Activated T-helper 2 cell treated with anti-CD3 and anti-CD28 coated beads, Interferon-gamma antibody, Interleukin-2, Interleukin-4, amounts not matched to agents 10 μg/mL and 5 μg/mL and 100 μg/mL, durations not matched to agents 14 hours and 24 hours and 36 hours (primary cell): ENCODE results near the gene EXPH5. TPM values are rescaled to one million over a fixed set of nuclear protein-coding genes. Genes with fewer than 3 reads are reported as not detected.
"Not testable (repeated sequence)": the region's sequence is repeated elsewhere in the genome, so short reads cannot be mapped to it uniquely, and the experiment has no call there.

Source experiments
- DNase-seq: peaks from one replicate; pipeline ENCODE4 v3.0.0; 2021; ENCODE audit warnings: low spot score
- H3K27ac Mint-ChIP-seq: one replicate; pipeline ENCODE4 v1.8.0; 2021; ENCODE audit warnings: mixed read lengths
- H3K27me3 Mint-ChIP-seq: one replicate; pipeline ENCODE4 v1.8.0; 2021; ENCODE audit warnings: low read depth, mixed read lengths
- H3K36me3 Mint-ChIP-seq: one replicate; pipeline ENCODE4 v1.8.0; 2021; ENCODE audit warnings: low read depth, mixed read lengths
- H3K4me1 Mint-ChIP-seq: one replicate; pipeline ENCODE4 v1.8.0; 2021; ENCODE audit warnings: low read depth, mixed read lengths
- H3K4me3 Mint-ChIP-seq: one replicate; pipeline ENCODE4 v1.8.0; 2021; ENCODE audit warnings: low read depth, mild to moderate bottlenecking, moderate library complexity, mixed read lengths
- H3K9me3 Mint-ChIP-seq: one replicate; pipeline ENCODE4 v1.8.0; 2021; ENCODE audit warnings: mixed read lengths
- intact Hi-C: fragments of 100-400 bp; cut with micrococcal nuclease; formaldehyde crosslinking; loops from one replicate; pipeline ENCODE4 v1.15.1; 2023
- total RNA-seq: library from RNA; stranded (reverse); gene quantifications from 2 replicates; pipeline ENCODE4 v1.2.3, GENCODE V29; 2022

Gene EXPH5
- total RNA-seq, 1 donor from 2014 or later: 1.2 TPM

GRCh38 chr11:108618529-108618928, 25.0 kb upstream of the EXPH5 start:
- H3K9me3 Mint-ChIP-seq: no peaks in the 10 kb centered on the region
- H3K4me1 Mint-ChIP-seq: peaks cover 15% of the 10 kb centered on the region
- H3K36me3 Mint-ChIP-seq: no peaks in the 10 kb centered on the region
- H3K27me3 Mint-ChIP-seq: peaks cover 28% of the 10 kb centered on the region
- no peak for DNase-seq
- intact Hi-C loops: no loop called here
- H3K27ac Mint-ChIP-seq: no peak overlapping the region
- no peak overlapping the region for H3K4me3 Mint-ChIP-seq

DNA sequence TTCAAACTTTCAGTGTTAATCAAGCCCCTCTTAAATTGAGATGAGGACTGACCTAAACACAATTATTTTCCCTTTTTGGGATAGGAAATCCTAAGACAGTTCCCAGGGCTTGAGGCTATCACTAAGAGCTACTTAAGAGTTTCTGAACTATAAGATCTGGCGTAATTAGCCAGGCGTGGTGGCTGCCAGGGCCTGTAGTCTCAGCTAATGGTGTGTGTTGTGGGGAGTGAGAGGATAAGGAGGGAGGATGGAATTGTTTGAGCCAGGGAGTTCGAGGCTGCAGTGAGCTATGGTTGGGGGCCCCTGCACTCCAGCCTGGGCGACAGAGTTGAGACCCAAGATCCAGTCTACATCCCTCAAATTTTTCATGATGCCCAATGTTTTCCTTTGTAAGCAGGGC, 23.5 kb upstream of the EXPH5 start:
- no peak overlapping the region for H3K27ac Mint-ChIP-seq
- H3K9me3 Mint-ChIP-seq: no peaks in the 10 kb centered on the region
- no peak overlapping the region for H3K4me3 Mint-ChIP-seq
- H3K27me3 Mint-ChIP-seq: peaks cover 24% of the 10 kb centered on the region
- peaks cover 11% of the 10 kb centered on the region for H3K4me1 Mint-ChIP-seq
- intact Hi-C loops: no loop called here
- no peak for DNase-seq
- no peaks in the 10 kb centered on the region for H3K36me3 Mint-ChIP-seq

DNA sequence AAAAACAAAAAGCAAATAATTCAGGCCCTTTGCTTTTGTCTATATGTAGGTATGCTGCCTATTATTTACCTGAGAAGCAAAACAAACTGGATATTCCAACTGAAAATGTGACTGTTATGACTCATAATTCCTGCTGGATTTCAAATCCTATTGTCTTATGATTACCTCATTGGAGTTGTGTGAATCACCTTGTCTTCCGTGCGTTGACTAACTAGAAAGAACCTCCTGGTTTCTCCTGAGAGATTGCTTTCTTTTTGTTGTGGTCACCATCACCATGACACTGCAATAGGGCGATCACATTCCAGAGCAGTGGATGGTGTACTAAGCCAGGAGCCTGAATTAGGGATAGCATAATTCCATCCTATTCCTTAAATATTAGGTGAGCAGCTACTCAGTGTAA, 23.0 kb upstream of the EXPH5 start:
- intact Hi-C loops: no loop called here
- no peaks in the 10 kb centered on the region for H3K36me3 Mint-ChIP-seq
- peaks cover 9% of the 10 kb centered on the region for H3K4me1 Mint-ChIP-seq
- no peak overlapping the region for H3K4me3 Mint-ChIP-seq
- no peaks in the 10 kb centered on the region for H3K9me3 Mint-ChIP-seq
- DNase-seq: no peak
- no peak overlapping the region for H3K27ac Mint-ChIP-seq
- peaks cover 23% of the 10 kb centered on the region for H3K27me3 Mint-ChIP-seq

DNA sequence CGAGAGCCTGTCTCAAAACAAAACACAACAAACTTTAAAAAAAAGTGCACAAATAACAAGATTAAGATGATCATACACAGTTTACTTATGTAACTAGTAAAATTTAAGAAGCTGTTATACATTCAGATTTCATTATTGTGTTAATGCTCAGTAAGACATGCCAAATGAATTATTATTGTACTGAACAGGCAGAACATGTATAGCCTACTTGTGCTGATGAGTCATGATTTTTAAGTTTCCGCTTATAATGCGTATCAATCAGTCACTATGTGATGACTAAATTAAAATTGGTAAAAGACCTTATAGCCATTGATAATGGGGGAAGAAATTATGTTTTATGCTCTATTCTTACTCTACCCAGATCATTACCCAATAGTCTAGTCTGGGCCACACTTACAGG, 20.5 kb upstream of the EXPH5 start:
- no peak overlapping the region for H3K4me3 Mint-ChIP-seq
- intact Hi-C loops: no loop called here
- no peaks in the 10 kb centered on the region for H3K9me3 Mint-ChIP-seq
- no peak overlapping the region for H3K27ac Mint-ChIP-seq
- H3K27me3 Mint-ChIP-seq: peaks cover 18% of the 10 kb centered on the region
- no peaks in the 10 kb centered on the region for H3K36me3 Mint-ChIP-seq
- DNase-seq: no peak
- H3K4me1 Mint-ChIP-seq: no peaks in the 10 kb centered on the region

DNA sequence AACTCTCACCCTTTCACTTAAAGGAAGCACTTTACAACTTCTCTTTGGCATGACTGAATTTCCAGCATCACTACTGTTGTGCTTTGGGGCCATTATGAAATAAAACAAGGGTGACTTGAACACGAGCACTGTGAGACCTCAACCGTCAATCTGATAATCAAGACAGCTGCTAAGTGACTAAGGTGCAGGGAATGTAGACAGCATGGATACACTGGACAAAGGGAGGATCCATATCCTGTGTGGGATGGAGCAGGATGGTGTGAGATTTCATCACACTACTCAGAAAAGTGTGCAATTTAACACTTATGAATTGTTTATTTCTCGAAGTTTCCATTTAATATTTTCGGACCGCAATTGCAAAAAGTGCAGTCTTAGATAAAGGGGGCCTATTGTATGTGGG, 16.1 kb upstream of the EXPH5 start:
- intact Hi-C loops: no loop called here
- Mint-ChIP-seq H3K9me3 (no peaks in the 10 kb centered on the region), H3K27me3 (peaks cover 20% of the 10 kb centered on the region), H3K4me1 (no peaks in the 10 kb centered on the region), H3K4me3 (no peak overlapping the region), H3K36me3 (no peaks in the 10 kb centered on the region), H3K27ac (no peak overlapping the region)
- DNase-seq: no peak

DNA sequence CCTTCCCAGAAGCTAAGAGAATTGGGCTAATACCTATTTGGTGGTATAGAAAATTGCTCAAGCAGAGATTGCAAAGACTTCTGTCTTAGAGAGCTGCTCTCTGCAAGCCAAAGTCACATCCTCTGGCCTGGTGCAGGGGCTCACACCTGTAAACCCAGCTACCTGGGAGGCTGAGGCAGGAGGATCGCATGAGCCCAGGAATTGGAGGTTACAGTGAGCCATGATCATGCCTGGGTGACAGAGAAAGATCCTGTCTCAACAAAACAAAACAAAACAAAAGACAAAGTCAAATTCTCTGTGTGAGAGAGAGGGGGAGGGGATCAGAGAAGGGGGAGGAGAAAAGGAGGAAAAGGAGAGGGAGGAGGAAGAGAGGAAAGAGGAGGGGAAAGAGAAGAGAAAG, 15.0 kb upstream of the EXPH5 start:
- no peak overlapping the region for H3K4me3 Mint-ChIP-seq
- no peaks in the 10 kb centered on the region for H3K36me3 Mint-ChIP-seq
- intact Hi-C loops: no loop called here

GRCh38 chr11:108606495-108607160, 13.1 kb upstream of the EXPH5 start:
- DNase-seq: no peak
- peaks cover 29% of the 10 kb centered on the region for H3K27me3 Mint-ChIP-seq
- H3K36me3 Mint-ChIP-seq: no peaks in the 10 kb centered on the region
- intact Hi-C loops: no loop called here
- H3K9me3 Mint-ChIP-seq: no peaks in the 10 kb centered on the region
- no peak overlapping the region for H3K27ac Mint-ChIP-seq
- H3K4me3 Mint-ChIP-seq: no peak overlapping the region
- H3K4me1 Mint-ChIP-seq: no peaks in the 10 kb centered on the region

More for the DNA sequence above, 15.0 kb upstream of the EXPH5 start:
- no peaks in the 10 kb centered on the region for H3K4me1 Mint-ChIP-seq
- H3K9me3 Mint-ChIP-seq: no peaks in the 10 kb centered on the region
- no peak for DNase-seq
- peaks cover 22% of the 10 kb centered on the region for H3K27me3 Mint-ChIP-seq
- H3K27ac Mint-ChIP-seq: no peak overlapping the region

DNA sequence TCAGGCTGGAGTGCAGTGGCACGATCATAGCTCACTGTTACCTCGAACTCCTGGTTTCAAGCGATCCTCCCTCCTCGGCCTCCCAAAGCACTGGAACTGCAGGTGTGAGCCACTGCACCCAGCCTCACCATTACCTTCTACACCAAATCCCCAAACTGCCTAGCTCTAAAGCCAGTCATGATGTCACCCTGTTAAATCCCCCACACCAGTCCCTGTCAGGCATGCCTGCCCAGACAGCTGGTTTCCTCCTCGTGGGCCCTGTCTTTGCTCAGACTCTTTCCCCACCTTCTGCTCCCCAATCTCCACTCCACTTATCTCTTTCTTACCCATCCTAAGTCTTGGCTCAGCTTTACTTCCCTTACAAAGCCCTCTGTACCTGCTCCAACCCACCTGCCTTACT, 12.5 kb upstream of the EXPH5 start:
- Mint-ChIP-seq H3K4me1 (no peaks in the 10 kb centered on the region), H3K36me3 (no peaks in the 10 kb centered on the region), H3K27me3 (peaks cover 31% of the 10 kb centered on the region), H3K9me3 (no peaks in the 10 kb centered on the region), H3K27ac (no peak overlapping the region), H3K4me3 (no peak overlapping the region)
- no peak for DNase-seq
- intact Hi-C loops: no loop called here

GRCh38 chr11:108602818-108603217, 9.2 kb upstream of the EXPH5 start:
- H3K4me3 Mint-ChIP-seq, H3K9me3 Mint-ChIP-seq, intact Hi-C loops: not testable (repeated sequence)

DNA sequence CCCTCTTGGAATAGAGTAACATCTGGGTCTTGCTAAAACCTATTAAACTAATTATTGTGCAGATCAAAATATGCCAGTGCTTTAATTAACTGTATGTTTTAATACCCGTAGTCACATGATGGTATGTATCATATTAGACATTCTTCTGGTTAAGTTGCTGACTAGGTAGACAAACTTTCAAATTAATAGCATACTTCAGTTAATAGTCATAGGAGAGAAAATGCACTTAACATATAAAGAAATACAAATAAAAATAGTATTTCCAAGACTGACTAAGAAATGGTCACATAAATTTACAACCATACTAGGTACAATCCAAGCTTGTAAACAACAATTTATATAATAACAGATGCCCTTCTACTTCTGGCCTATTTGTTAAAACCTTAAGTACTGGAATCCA, 7.6 kb upstream of the EXPH5 start:
- intact Hi-C loops: no loop called here
- Mint-ChIP-seq H3K27me3 (peaks cover 31% of the 10 kb centered on the region), H3K4me1 (no peaks in the 10 kb centered on the region), H3K36me3 (no peaks in the 10 kb centered on the region), H3K27ac (no peak overlapping the region), H3K9me3 (no peaks in the 10 kb centered on the region), H3K4me3 (no peak overlapping the region)
- no peak for DNase-seq

More at GRCh38 chr11:108602818-108603217, 9.2 kb upstream of the EXPH5 start:
- H3K36me3 Mint-ChIP-seq, H3K4me1 Mint-ChIP-seq, H3K27ac Mint-ChIP-seq, DNase-seq: not testable (repeated sequence)
- H3K27me3 Mint-ChIP-seq: peaks cover 40% of the 10 kb centered on the region

- intact Hi-C loops: no loop called here
- no peak for DNase-seq
- Mint-ChIP-seq H3K4me3 (no peak overlapping the region), H3K27me3 (peaks cover 39% of the 10 kb centered on the region), H3K9me3 (no peaks in the 10 kb centered on the region), H3K4me1 (no peaks in the 10 kb centered on the region), H3K36me3 (no peaks in the 10 kb centered on the region), H3K27ac (no peak overlapping the region)
These were observed 6.4 kb upstream of the EXPH5 start for GRCh38 chr11:108599978-108600377.

DNA sequence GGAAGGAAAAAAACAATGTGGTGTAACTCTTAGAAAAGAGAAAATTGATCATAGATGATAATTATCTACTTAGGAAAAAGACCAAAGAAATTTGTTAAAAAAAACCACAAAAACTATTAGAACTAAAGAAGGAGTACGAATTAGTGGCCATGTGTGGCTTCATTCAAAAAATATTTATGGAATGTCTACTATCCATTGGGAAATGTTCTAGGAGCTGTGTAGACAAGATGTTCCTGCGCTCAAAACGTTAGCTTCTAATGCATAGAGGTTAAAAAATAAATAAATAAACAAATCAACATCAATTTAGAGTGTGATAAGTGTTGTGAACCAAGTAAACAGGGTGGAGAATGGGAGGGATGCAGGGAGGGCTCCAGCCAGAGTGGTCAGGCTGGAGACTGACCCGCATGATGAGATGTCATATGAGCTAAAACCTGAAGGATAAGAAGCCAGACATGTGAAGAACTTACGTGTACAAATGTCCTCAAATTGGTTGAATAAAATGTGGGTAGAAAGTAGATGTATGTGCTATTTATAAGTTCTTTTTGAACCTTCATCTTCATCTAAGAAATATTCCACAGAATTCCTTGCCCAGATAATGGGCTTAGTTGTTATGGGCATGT, 4.3 kb upstream of the EXPH5 start:
- H3K4me3 Mint-ChIP-seq: no peak overlapping the region
- intact Hi-C loops: no loop called here
- DNase-seq: no peak
- H3K27ac Mint-ChIP-seq: no peak overlapping the region
- H3K27me3 Mint-ChIP-seq: peaks cover 47% of the 10 kb centered on the region
- no peaks in the 10 kb centered on the region for H3K9me3 Mint-ChIP-seq
- H3K4me1 Mint-ChIP-seq: peaks cover 6% of the 10 kb centered on the region
- H3K36me3 Mint-ChIP-seq: no peaks in the 10 kb centered on the region

GRCh38 chr11:108596701-108597100, 3.1 kb upstream of the EXPH5 start:
- intact Hi-C loops: no loop called here
- Mint-ChIP-seq H3K4me1 (peaks cover 17% of the 10 kb centered on the region), H3K27me3 (peaks cover 53% of the 10 kb centered on the region), H3K36me3 (no peaks in the 10 kb centered on the region), H3K27ac (no peak overlapping the region), H3K4me3 (no peak overlapping the region), H3K9me3 (no peaks in the 10 kb centered on the region)
- DNase-seq: no peak
